CD14-positive monocyte (primary cell): ENCODE measurements around the gene ZNF19. TPM values are rescaled to one million over a fixed set of nuclear protein-coding genes. Genes with fewer than 3 reads are reported as not detected.

Source experiments
- DNase-seq, 3 donors: peaks; one replicate each; pipeline ENCODE4 v3.0.0-alpha.2; 2011 to 2022
- H2AFZ ChIP-seq: 2 replicates; pipeline ENCODE4 v1.6.0; 2012; ENCODE audit warnings: mild to moderate bottlenecking, low read depth, low read length, inconsistent platforms; ENCODE audit not compliant: insufficient read depth, poor library complexity, severe bottlenecking
- H3K27ac ChIP-seq, 2 donors: 1 replicate in 1 of 2; 2 replicates in 1 of 2; pipeline ENCODE4 v1.5.1; 2012 to 2013; ENCODE audit warnings: low read length in 2 of 2, control low read depth in 1 of 2, inconsistent platforms in 1 of 2, low read depth in 1 of 2, mild to moderate bottlenecking in 1 of 2
- H3K27me3 ChIP-seq, 2 donors: one replicate each; pipeline versions ENCODE4 v1.6.0 to v1.6.1; 2011 to 2013; ENCODE audit warnings: low read length in 2 of 2; ENCODE audit not compliant: control insufficient read depth in 2 of 2, insufficient read depth in 2 of 2
- H3K36me3 ChIP-seq, 2 donors: replicated peaks in 1 of 2; 1 replicate in 1 of 2; 2 replicates in 1 of 2; pipeline versions ENCODE4 v1.5.1 to v1.6.1; 2012 to 2013; ENCODE audit warnings: low read length in 2 of 2, control low read depth in 1 of 2, inconsistent platforms in 1 of 2, mild to moderate bottlenecking in 1 of 2; ENCODE audit not compliant: insufficient read depth in 2 of 2, control insufficient read depth in 1 of 2
- H3K4me1 ChIP-seq, 2 donors: 1 replicate in 1 of 2; 2 replicates in 1 of 2; pipeline versions ENCODE4 v1.5.1 to v1.6.1; 2012 to 2013; ENCODE audit warnings: low read length in 2 of 2, control low read depth in 1 of 2, inconsistent platforms in 1 of 2, mild to moderate bottlenecking in 1 of 2, moderate library complexity in 1 of 2; ENCODE audit not compliant: insufficient read depth in 2 of 2, control insufficient read depth in 1 of 2
- H3K4me2 ChIP-seq: replicated peaks from 2 replicates; pipeline ENCODE3; 2012; ENCODE audit warnings: low read length, moderate library complexity, mild to moderate bottlenecking; ENCODE audit not compliant: poor library complexity, severe bottlenecking; ENCODE audit errors: extremely low read depth
- H3K4me3 ChIP-seq, 3 experiments: fragments of 200-600 bp in 1 of 3; sonication (generic) in 1 of 3; replicated peaks in 1 of 3; 1 replicate in 2 of 3; 2 replicates in 1 of 3; pipeline ENCODE4 v1.5.1; 2011 to 2013; ENCODE audit warnings: low read length in 3 of 3, mild to moderate bottlenecking in 3 of 3, control low read depth in 2 of 3, low read depth in 2 of 3, inconsistent platforms in 1 of 3, moderate library complexity in 1 of 3
- H3K79me2 ChIP-seq: 2 replicates; pipeline ENCODE4 v1.6.0; 2012; ENCODE audit warnings: mild to moderate bottlenecking, control low read depth, inconsistent platforms, low read length, moderate library complexity; ENCODE audit not compliant: insufficient read depth
- H3K9ac ChIP-seq: 2 replicates; pipeline ENCODE4 v1.6.0; 2017; ENCODE audit warnings: low read length, mild to moderate bottlenecking; ENCODE audit not compliant: insufficient read depth, poor library complexity, severe bottlenecking
- H3K9me3 ChIP-seq, 2 donors: replicated peaks in 1 of 2; 1 replicate in 1 of 2; 2 replicates in 1 of 2; pipeline versions ENCODE4 v1.5.1 to v1.6.1; 2012 to 2013; ENCODE audit warnings: low read length in 2 of 2, control low read depth in 1 of 2; ENCODE audit not compliant: control insufficient read depth in 1 of 2, insufficient read depth in 1 of 2
- H4K20me1 ChIP-seq: 2 replicates; pipeline ENCODE4 v1.6.0; 2012; ENCODE audit warnings: mild to moderate bottlenecking, low read length, control low read depth, moderate library complexity; ENCODE audit not compliant: insufficient read depth
- H3K27ac Mint-ChIP-seq, 7 donors: one replicate each; pipeline ENCODE4 v1.8.0; 2020; ENCODE audit warnings: mild to moderate bottlenecking in 7 of 7, mixed read lengths in 7 of 7, moderate library complexity in 6 of 7, inconsistent platforms in 2 of 7
- H3K27me3 Mint-ChIP-seq, 3 donors: one replicate each; pipeline ENCODE4 v1.8.0; 2021 to 2022; ENCODE audit warnings: low read depth in 3 of 3, mild to moderate bottlenecking in 3 of 3, mixed read lengths in 3 of 3, moderate library complexity in 3 of 3, inconsistent platforms in 1 of 3
- H3K36me3 Mint-ChIP-seq, 2 donors: one replicate each; pipeline ENCODE4 v1.8.0; 2020; ENCODE audit warnings: mixed read lengths in 2 of 2, inconsistent platforms in 1 of 2, mild to moderate bottlenecking in 1 of 2
- H3K4me1 Mint-ChIP-seq: one replicate; pipeline ENCODE4 v1.8.0; 2020; ENCODE audit warnings: mild to moderate bottlenecking, mixed read lengths
- H3K4me3 Mint-ChIP-seq, 2 donors: one replicate each; pipeline ENCODE4 v1.8.0; 2020; ENCODE audit warnings: mild to moderate bottlenecking in 2 of 2, mixed read lengths in 2 of 2, moderate library complexity in 1 of 2
- H3K9me3 Mint-ChIP-seq, 7 donors: one replicate each; pipeline ENCODE4 v1.8.0; 2020 to 2022; ENCODE audit warnings: mixed read lengths in 7 of 7, mild to moderate bottlenecking in 6 of 7, moderate library complexity in 6 of 7, inconsistent platforms in 2 of 7
- whole genome bisulfite sequencing: methylation state at CpG from one replicate; pipeline ENCODE4 v1.1.5; 2013; ENCODE audit warnings: missing lambda C conversion rate; ENCODE audit not compliant: insufficient coverage; 5-methylcytosine and 5-hydroxymethylcytosine counted together
- intact Hi-C, 2 donors: fragments of 100-400 bp; cut with micrococcal nuclease; formaldehyde crosslinking; loops; one replicate each; pipeline versions ENCODE4 v1.15.0 to v1.15.1; 2023
- polyA plus RNA-seq, 3 donors: library from polyadenylated mRNA; depleted of rRNA in 1 of 3; unstranded in 2 of 3; stranded (reverse) in 1 of 3; fragments of 300-500 nt in 2 of 3; fragments of >200 nt in 1 of 3; fragmentation: Illumina TruSeq in 2 of 3; gene quantifications; 1 replicate in 2 of 3; 2 replicates in 1 of 3; pipeline ENCODE4 v1.2.3, GENCODE V29; 2012 to 2021
- TF ChIP-seq, protein P1 (sequence below): fragments of 200-600 bp; IDR thresholded peaks from one replicate; pipeline ENCODE4 v1.8.0; 2022; ENCODE audit warnings: antibody characterized with exemption, mild to moderate bottlenecking

ZNF19 gene
- polyA plus RNA-seq, 3 donors: 0.41 to 0.80 TPM; not detected in 1

DNA sequence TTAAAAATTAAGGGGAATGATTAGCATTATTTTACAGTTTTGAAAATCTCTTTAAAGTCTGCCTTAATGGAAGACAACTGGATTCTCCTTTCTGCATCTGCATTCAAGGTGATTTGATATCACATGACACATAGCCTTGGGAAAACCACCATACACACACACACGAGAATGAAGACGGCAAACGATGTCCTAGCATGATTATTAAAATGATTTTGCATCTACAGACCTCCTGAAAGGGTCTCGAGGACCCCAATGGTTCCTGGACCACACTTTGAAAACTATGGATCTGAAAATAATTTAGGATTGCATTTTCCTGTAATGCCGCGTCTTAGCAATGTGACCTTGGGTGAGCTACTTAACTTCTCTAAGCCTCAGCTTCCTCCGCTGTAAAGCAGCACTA, 25.4 kb upstream of the ZNF19 start:
- intact Hi-C loops: no loop called here
- no peaks in the 10 kb centered on the region for H3K4me1 Mint-ChIP-seq
- no peaks in the 10 kb centered on the region for H3K36me3 Mint-ChIP-seq

DNA sequence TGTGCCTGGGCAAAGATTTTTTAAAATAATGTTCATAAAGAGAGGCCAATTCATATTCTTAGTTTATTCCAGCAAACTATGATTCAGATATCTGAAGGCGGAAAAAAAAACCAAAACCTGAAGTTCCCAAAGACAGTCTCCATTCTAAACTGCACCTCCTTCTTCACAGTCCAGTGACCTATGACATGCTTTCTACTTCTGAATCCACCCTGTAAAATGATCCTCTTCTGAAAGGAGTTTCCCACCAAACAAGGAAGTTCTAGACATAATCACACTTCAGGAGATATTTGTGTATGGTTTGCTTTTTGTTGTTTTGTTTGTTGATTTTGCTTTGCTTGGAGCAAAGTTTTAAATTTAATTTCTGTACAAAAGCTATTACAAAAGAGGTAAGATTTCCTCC, 24.2 kb upstream of the ZNF19 start:
- H3K36me3 Mint-ChIP-seq: no peaks in the 10 kb centered on the region

More for the DNA sequence above, 25.4 kb upstream of the ZNF19 start:
- no peak overlapping the region for H3K9ac ChIP-seq
- no peak overlapping the region for H3K27ac ChIP-seq
- no peaks in the 10 kb centered on the region for H3K27me3 ChIP-seq
- peaks cover 0 to 4% (median 0%) of the 10 kb centered on the region in 7 donors for H3K9me3 Mint-ChIP-seq
- no peak overlapping the region for H3K27ac Mint-ChIP-seq
- no peak for DNase-seq
- H3K79me2 ChIP-seq: no peaks in the 10 kb centered on the region
- H3K27me3 Mint-ChIP-seq: peaks cover 2 to 6% (median 5%) of the 10 kb centered on the region in 3 donors
- no peak overlapping the region for H3K4me3 Mint-ChIP-seq
- no peaks in the 10 kb centered on the region for H3K9me3 ChIP-seq
- 100% methylated on average over 1 of the region's 7 CpGs for WGBS
- H3K4me2 ChIP-seq: no peak overlapping the region
- no peaks in the 10 kb centered on the region for H3K4me1 ChIP-seq
- no peak overlapping the region for H3K4me3 ChIP-seq
- no peak overlapping the region for H2AFZ ChIP-seq
- no peaks in the 10 kb centered on the region for H4K20me1 ChIP-seq
- TF ChIP-seq, protein P1, sequence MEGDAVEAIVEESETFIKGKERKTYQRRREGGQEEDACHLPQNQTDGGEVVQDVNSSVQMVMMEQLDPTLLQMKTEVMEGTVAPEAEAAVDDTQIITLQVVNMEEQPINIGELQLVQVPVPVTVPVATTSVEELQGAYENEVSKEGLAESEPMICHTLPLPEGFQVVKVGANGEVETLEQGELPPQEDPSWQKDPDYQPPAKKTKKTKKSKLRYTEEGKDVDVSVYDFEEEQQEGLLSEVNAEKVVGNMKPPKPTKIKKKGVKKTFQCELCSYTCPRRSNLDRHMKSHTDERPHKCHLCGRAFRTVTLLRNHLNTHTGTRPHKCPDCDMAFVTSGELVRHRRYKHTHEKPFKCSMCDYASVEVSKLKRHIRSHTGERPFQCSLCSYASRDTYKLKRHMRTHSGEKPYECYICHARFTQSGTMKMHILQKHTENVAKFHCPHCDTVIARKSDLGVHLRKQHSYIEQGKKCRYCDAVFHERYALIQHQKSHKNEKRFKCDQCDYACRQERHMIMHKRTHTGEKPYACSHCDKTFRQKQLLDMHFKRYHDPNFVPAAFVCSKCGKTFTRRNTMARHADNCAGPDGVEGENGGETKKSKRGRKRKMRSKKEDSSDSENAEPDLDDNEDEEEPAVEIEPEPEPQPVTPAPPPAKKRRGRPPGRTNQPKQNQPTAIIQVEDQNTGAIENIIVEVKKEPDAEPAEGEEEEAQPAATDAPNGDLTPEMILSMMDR: no peak
- no peaks in the 10 kb centered on the region for H3K36me3 ChIP-seq

More for the DNA sequence above, 24.2 kb upstream of the ZNF19 start:
- Histone ChIP-seq H3K79me2 (no peaks in the 10 kb centered on the region), H3K4me2 (no peak overlapping the region), H3K4me3 (no peak overlapping the region), H3K9me3 (no peaks in the 10 kb centered on the region), H2AFZ (no peak overlapping the region), H3K27me3 (no peaks in the 10 kb centered on the region), H4K20me1 (no peaks in the 10 kb centered on the region), H3K4me1 (no peaks in the 10 kb centered on the region), H3K9ac (no peak overlapping the region), H3K36me3 (no peaks in the 10 kb centered on the region), H3K27ac (no peak overlapping the region)
- H3K4me3 Mint-ChIP-seq: no peak overlapping the region
- no peaks in the 10 kb centered on the region for H3K4me1 Mint-ChIP-seq
- peaks cover 0 to 4% (median 0%) of the 10 kb centered on the region in 7 donors for H3K9me3 Mint-ChIP-seq
- intact Hi-C loops: no loop called here
- no peak overlapping the region for H3K27ac Mint-ChIP-seq
- no peak for DNase-seq
- H3K27me3 Mint-ChIP-seq: peaks cover 3 to 8% (median 7%) of the 10 kb centered on the region in 3 donors
- WGBS: 83% methylated on average over 1 of the region's 1 CpG
- TF ChIP-seq, protein P1: no peak
